HepG2 (cell line): ENCODE measurements around the gene MYO16. TPM values are rescaled to one million over a fixed set of nuclear protein-coding genes. Genes with fewer than 3 reads are reported as not detected.

Source experiments
- ATAC-seq: fragments of 200-7000 bp; cut with Tn5 transposase; 3 replicates; pipeline ENCODE4 v1.9.1; 2020; ENCODE audit warnings: mild to moderate bottlenecking, moderate library complexity
- BruUV-seq: library from RNA; stranded (reverse); fragments of 400-500 nt; replicated peaks from 2 replicates; lab custom pipeline; 2021; lab: Mats Ljungman, UMichigan
- CTCF ChIA-PET: fragments of 300-600 bp; formaldehyde crosslinking; extraction: SDS; loops from one replicate; lab custom pipeline; 2021; ENCODE audit warnings: low total read pairs, inconsistent platforms, low intra/inter-chr PET ratio; lab: Yijun Ruan, JAX
- POLR2A ChIA-PET: fragments of 350-600 bp; sonication (Branson Sonifier 250); formaldehyde crosslinking; loops from one replicate; lab custom pipeline; 2020; ENCODE audit warnings: antibody characterized with exemption, inconsistent platforms; lab: Yijun Ruan, JAX
- DNase-seq: peaks from one replicate; pipeline ENCODE4 v3.0.0-alpha.2; 2015; ENCODE audit warnings: low spot score
- FAIRE-seq: peaks from 3 replicates; lab custom pipeline; 2011; peaks lifted over from hg19 to GRCh38; lab: Jason Lieb, UNC
- H2AFZ ChIP-seq: one replicate; pipeline ENCODE4 v1.6.1; 2011; ENCODE audit warnings: low read length, inconsistent platforms
- H3K27ac ChIP-seq: fragments of 300-600 bp; 3 replicates; pipeline ENCODE4 v1.8.0; 2011; ENCODE audit warnings: mixed run types, mild to moderate bottlenecking, mixed read lengths, low read length, inconsistent platforms; ENCODE audit not compliant: insufficient read depth; ENCODE audit errors: extremely low read length
- H3K27me3 ChIP-seq, 2 experiments: fragments of 200-600 bp in 1 of 2; 2 replicates in 1 of 2; 3 replicates in 1 of 2; pipeline versions ENCODE4 v1.6.0 to v1.8.0; 2011; ENCODE audit warnings: low read length in 2 of 2, mild to moderate bottlenecking in 2 of 2, moderate library complexity in 2 of 2, inconsistent platforms in 1 of 2; ENCODE audit not compliant: insufficient read depth in 2 of 2, control insufficient read depth in 1 of 2
- H3K36me3 ChIP-seq, 2 experiments: fragments of 200-600 bp in 1 of 2; replicated peaks in 1 of 2; 2 replicates in 1 of 2; 3 replicates in 1 of 2; pipeline versions ENCODE4 v1.5.1 to v1.8.0; 2011; ENCODE audit warnings: low read length in 2 of 2, inconsistent platforms in 1 of 2; ENCODE audit not compliant: insufficient read depth in 2 of 2, control insufficient read depth in 1 of 2
- H3K4me1 ChIP-seq: 2 replicates; pipeline ENCODE4 v1.5.1; 2012; ENCODE audit warnings: low read length, inconsistent platforms; ENCODE audit not compliant: insufficient read depth
- H3K4me2 ChIP-seq: 2 replicates; pipeline ENCODE4 v1.6.0; 2011; ENCODE audit warnings: low read depth, low read length, inconsistent platforms
- H3K4me3 ChIP-seq, 3 experiments: fragments of 200-600 bp in 1 of 3; sonication (generic), shearing (Covaris generic) in 1 of 3; replicated peaks in 1 of 3; 2 replicates each; pipeline ENCODE4 v1.5.1; 2011 to 2016; ENCODE audit warnings: low read length in 3 of 3, inconsistent platforms in 2 of 3, low read depth in 2 of 3, mild to moderate bottlenecking in 2 of 3, control low read depth in 1 of 3, mixed read lengths in 1 of 3; ENCODE audit not compliant: insufficient read depth in 1 of 3
- H3K79me2 ChIP-seq: one replicate; pipeline ENCODE4 v1.6.1; 2011; ENCODE audit warnings: low read length, inconsistent platforms; ENCODE audit not compliant: insufficient read depth
- H3K9ac ChIP-seq: 2 replicates; pipeline ENCODE4 v1.6.0; 2011; ENCODE audit warnings: mild to moderate bottlenecking, low read depth, low read length, inconsistent platforms; ENCODE audit not compliant: insufficient read depth
- H3K9me3 ChIP-seq: 2 replicates; pipeline ENCODE4 v1.5.1; 2012; ENCODE audit warnings: mild to moderate bottlenecking, low read length
- H4K20me1 ChIP-seq: 2 replicates; pipeline ENCODE4 v1.6.0; 2011; ENCODE audit warnings: inconsistent platforms, mild to moderate bottlenecking, low read length, moderate library complexity; ENCODE audit not compliant: insufficient read depth
- ATF7-NPFF ChIP-seq: sonication (generic); formaldehyde crosslinking; IDR thresholded peaks from 2 replicates; pipeline ENCODE4 v1.8.1; 2023; ENCODE audit warnings: mild to moderate bottlenecking, low read depth, missing genetic modification reagents, moderate library complexity
- DMAP1 ChIP-seq: IDR thresholded peaks from 2 replicates; pipeline ENCODE4 v1.6.1; 2016
- GATAD1 ChIP-seq: IDR thresholded peaks from 2 replicates; pipeline ENCODE4 v1.6.1; 2016; ENCODE audit warnings: missing genetic modification reagents, missing compliant biosample characterization
- GTF3A ChIP-seq: sonication (generic); formaldehyde crosslinking; conservative IDR thresholded peaks from 2 replicates; pipeline ENCODE4 v1.4.0; 2020; ENCODE audit warnings: mild to moderate bottlenecking, missing genetic modification reagents
- HDAC1 ChIP-seq: sonication (generic); formaldehyde crosslinking; IDR thresholded peaks from 2 replicates; pipeline ENCODE4 v1.5.1; 2020; ENCODE audit warnings: mild to moderate bottlenecking, missing genetic modification reagents
- KAT7 ChIP-seq: IDR thresholded peaks from 2 replicates; pipeline ENCODE4 v1.6.1; 2018; ENCODE audit warnings: borderline replicate concordance, missing compliant biosample characterization
- NFRKB ChIP-seq: fragments of 450-650 bp; IDR thresholded peaks from 2 replicates; pipeline ENCODE4 v1.6.1; 2017
- NR1H2 ChIP-seq: sonication (generic); formaldehyde crosslinking; IDR thresholded peaks from 2 replicates; pipeline ENCODE4 v1.8.1; 2022; ENCODE audit warnings: low read depth, missing genetic modification reagents, borderline replicate concordance
- POLR2G ChIP-seq: fragments of 200-400 bp; formaldehyde crosslinking; IDR thresholded peaks from 2 replicates; pipeline ENCODE4 v1.6.1; 2018; ENCODE audit warnings: mild to moderate bottlenecking, low read depth, low read length, moderate library complexity
- SOX13 ChIP-seq, 3 experiments: fragments of 450-650 bp in 1 of 3; sonication (generic) in 1 of 3; formaldehyde crosslinking in 1 of 3; IDR thresholded peaks in 2 of 3; conservative IDR thresholded peaks in 1 of 3; 2 replicates each; pipeline versions ENCODE4 v1.5.0 to v1.6.1; 2016 to 2020; ENCODE audit warnings: antibody characterized with exemption in 1 of 3, mild to moderate bottlenecking in 1 of 3, missing compliant biosample characterization in 1 of 3, missing genetic modification reagents in 1 of 3, moderate library complexity in 1 of 3
- ZFP82 ChIP-seq: sonication (generic); formaldehyde crosslinking; IDR thresholded peaks from 2 replicates; pipeline ENCODE4 v1.5.1; 2020; ENCODE audit warnings: mild to moderate bottlenecking, missing genetic modification reagents, borderline replicate concordance
- ZNF124 ChIP-seq: sonication (generic); formaldehyde crosslinking; IDR thresholded peaks from 2 replicates; pipeline ENCODE4 v1.4.0; 2020; ENCODE audit warnings: missing genetic modification reagents
- ZNF557 ChIP-seq: sonication (generic); formaldehyde crosslinking; IDR thresholded peaks from 2 replicates; pipeline ENCODE4 v1.4.0; 2020; ENCODE audit warnings: missing genetic modification reagents
- ZNF879 ChIP-seq: sonication (generic); formaldehyde crosslinking; IDR thresholded peaks from 2 replicates; pipeline ENCODE4 v1.8.1; 2023; ENCODE audit warnings: missing genetic modification reagents
- ZSCAN21 ChIP-seq: sonication (generic); formaldehyde crosslinking; IDR thresholded peaks from 2 replicates; pipeline ENCODE4 v1.8.0; 2022; ENCODE audit warnings: mild to moderate bottlenecking, missing genetic modification reagents, moderate library complexity, borderline replicate concordance
- ZSCAN9 ChIP-seq: IDR thresholded peaks from 2 replicates; pipeline ENCODE4 v1.6.1; 2016; ENCODE audit warnings: borderline replicate concordance
- WGBS: methylation state at CpG from one replicate; pipeline ENCODE4 v1.1.6; 2017; ENCODE audit warnings: low lambda C conversion rate; 5-methylcytosine and 5-hydroxymethylcytosine counted together
- in situ Hi-C: cut with HindIII; loops from 2 replicates; pipeline ENCODE4 v1.10.0; 2017; ENCODE audit warnings: low pct_unique_long_range_greater_than_20kb; ENCODE audit not compliant: extremely low pct_ligation_motif_present
- intact Hi-C: fragments of 100-400 bp; cut with micrococcal nuclease; formaldehyde crosslinking; loops from one replicate; pipeline ENCODE4 v1.10.0; 2022; ENCODE audit not compliant: unreplicated experiment
- polyA plus RNA-seq, 8 experiments: library from polyadenylated mRNA; depleted of rRNA in 3 of 8; stranded (reverse) in 7 of 8; unstranded in 1 of 8; fragments of >200 nt; fragmentation: Illumina TruSeq in 4 of 8; extraction: Trizol in 4 of 8; gene quantifications; 2 replicates each; pipeline versions ENCODE4 v1.2.1 to v1.2.3, GENCODE V29; 2011 to 2016; ENCODE audit warnings: low read depth in 4 of 8, missing spikeins in 1 of 8, mixed read lengths in 1 of 8; ENCODE audit not compliant: insufficient read depth in 1 of 8
- total RNA-seq, 5 experiments: library from RNA; depleted of rRNA; stranded (reverse); fragments of >200 nt; fragmentation: Illumina TruSeq; extraction: Trizol; gene quantifications; 2 replicates each; pipeline ENCODE4 v1.2.3, GENCODE V29; 2016; ENCODE audit warnings: low read depth in 1 of 5
- TF ChIP-seq, protein P1 (sequence below): sonication (generic); formaldehyde crosslinking; IDR thresholded peaks from 2 replicates; pipeline ENCODE4 v1.5.0; 2020; ENCODE audit warnings: mild to moderate bottlenecking, missing genetic modification reagents
- TF ChIP-seq, protein P2 (sequence below): sonication (generic); formaldehyde crosslinking; IDR thresholded peaks from 2 replicates; pipeline ENCODE4 v1.8.1; 2023; ENCODE audit warnings: mild to moderate bottlenecking, moderate library complexity, missing genetic modification reagents
- TF ChIP-seq, protein P3 (sequence below): sonication (generic); formaldehyde crosslinking; IDR thresholded peaks from 2 replicates; pipeline ENCODE4 v1.8.1; 2023; ENCODE audit warnings: missing genetic modification reagents, mild to moderate bottlenecking, borderline replicate concordance

The MYO16 gene
- total and polyA plus RNA-seq, 2 of the 13 experiments (the other 11 are each of a cell fraction or from before 2014, with no cell fraction given) = not detected

DNA sequence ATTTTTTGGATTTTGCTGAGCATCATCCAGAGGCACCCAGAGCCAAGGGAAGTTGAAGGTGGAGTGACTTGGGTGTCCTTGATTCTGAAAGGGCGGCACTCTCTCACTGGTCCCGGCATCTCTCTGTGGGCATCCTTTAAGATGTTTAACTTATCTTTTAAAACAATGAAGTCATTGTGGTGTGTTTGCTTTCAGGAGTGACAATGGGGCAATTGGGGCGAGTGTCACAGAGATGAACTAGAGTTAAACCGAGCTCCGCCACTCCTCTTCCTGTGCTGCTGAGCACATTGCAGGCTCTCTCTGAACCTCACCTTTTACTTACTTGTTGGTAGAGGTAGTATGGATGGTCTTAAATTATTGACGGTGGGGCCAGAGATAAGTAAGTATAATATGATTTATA lies 295.7 kb downstream of the MYO16 start (continued):
- TF ChIP-seq DMAP1 (CRISPR knock-in tag) (no peak), NR1H2 (CRISPR knock-in tag) (no peak)

DNA sequence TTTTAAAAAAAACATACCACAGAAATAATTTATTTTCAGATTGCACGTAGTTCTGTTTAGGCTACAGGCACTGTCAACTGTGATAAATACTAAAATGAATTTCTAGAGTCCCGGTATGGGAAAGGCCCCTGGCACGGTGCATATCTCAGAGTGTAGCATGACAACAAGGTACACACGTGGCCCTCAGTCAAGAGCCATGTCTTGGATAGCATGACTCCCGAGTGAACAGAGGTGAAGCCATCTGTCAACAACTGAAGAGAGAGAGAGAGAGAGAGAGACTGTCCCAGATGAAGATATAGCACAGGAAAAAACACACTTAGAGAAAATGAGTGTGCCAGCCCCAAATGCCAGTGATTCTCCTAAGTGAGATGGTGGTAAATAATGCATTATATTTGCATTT lies 297.5 kb downstream of the MYO16 start:
- no peak overlapping the region for H3K4me3 ChIP-seq
- no peaks in the 10 kb centered on the region for H4K20me1 ChIP-seq
- BruUV-seq = no TSS peak
- POLR2A ChIA-PET = no interaction called here
- no peaks in the 10 kb centered on the region for H3K9me3 ChIP-seq
- H3K4me1 ChIP-seq = no peaks in the 10 kb centered on the region
- no peak for FAIRE-seq
- in situ Hi-C loops = no loop called here
- no peak for TF ChIP-seq HDAC1
- no peak for TF ChIP-seq ZFP82 (CRISPR knock-in tag)
- TF ChIP-seq ZSCAN21 (CRISPR knock-in tag) = no peak
- TF ChIP-seq NFRKB = no peak
- no peak for TF ChIP-seq KAT7 (CRISPR knock-in tag)
- TF ChIP-seq ATF7-NPFF (CRISPR knock-in tag) = no peak
- no peak for TF ChIP-seq ZSCAN9 (CRISPR knock-in tag)
- TF ChIP-seq, protein P1, sequence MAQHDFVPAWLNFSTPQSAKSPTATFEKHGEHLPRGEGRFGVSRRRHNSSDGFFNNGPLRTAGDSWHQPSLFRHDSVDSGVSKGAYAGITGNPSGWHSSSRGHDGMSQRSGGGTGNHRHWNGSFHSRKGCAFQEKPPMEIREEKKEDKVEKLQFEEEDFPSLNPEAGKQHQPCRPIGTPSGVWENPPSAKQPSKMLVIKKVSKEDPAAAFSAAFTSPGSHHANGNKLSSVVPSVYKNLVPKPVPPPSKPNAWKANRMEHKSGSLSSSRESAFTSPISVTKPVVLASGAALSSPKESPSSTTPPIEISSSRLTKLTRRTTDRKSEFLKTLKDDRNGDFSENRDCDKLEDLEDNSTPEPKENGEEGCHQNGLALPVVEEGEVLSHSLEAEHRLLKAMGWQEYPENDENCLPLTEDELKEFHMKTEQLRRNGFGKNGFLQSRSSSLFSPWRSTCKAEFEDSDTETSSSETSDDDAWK (CRISPR knock-in tag) = no peak
- no peak for TF ChIP-seq ZNF124 (CRISPR knock-in tag)
- TF ChIP-seq, protein P2, sequence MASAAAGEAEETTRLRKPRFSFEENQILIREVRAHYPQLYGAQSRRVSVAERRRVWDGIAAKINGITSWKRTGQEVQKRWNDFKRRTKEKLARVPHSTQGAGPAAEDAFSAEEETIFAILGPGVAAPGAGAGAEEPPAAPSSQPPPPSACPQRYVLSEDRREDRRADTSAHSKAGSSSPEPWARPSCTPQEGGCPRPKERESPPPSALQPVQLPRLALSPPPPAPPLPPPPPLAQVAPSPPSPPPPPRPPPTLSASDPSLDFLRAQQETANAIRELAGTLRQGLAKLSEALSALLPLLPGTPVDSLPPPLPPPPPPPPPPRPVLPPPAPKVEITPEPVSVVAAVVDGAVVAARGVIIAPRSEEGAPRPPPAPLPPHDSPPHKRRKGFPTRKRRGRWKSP = no peak
- TF ChIP-seq ZNF557 (CRISPR knock-in tag) = no peak
- TF ChIP-seq GTF3A (CRISPR knock-in tag) = no peak
- no peak for TF ChIP-seq ZNF879 (CRISPR knock-in tag)
- TF ChIP-seq GATAD1 (CRISPR knock-in tag) = no peak
- TF ChIP-seq, protein P3, sequence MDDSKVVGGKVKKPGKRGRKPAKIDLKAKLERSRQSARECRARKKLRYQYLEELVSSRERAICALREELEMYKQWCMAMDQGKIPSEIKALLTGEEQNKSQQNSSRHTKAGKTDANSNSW (CRISPR knock-in tag) = no peak
- TF ChIP-seq POLR2G = no peak
- TF ChIP-seq SOX13 (IDR thresholded peaks at IDR 0.05) = no peak
- no peak for TF ChIP-seq SOX13 (CRISPR knock-in tag; conservative IDR thresholded peaks at IDR 0.05 in 1 of 2, IDR thresholded peaks at IDR 0.05 in 1 of 2)
- TF ChIP-seq, all 625 proteins: peak for 0
- CTCF ChIA-PET = no interaction called here
- intact Hi-C loops = no loop called here
- DNase-seq (no peak), ATAC-seq (no peak)
- Histone ChIP-seq H3K79me2 (no peaks in the 10 kb centered on the region), H3K9ac (no peak overlapping the region), H2AFZ (no peak overlapping the region), H3K36me3 (no peaks in the 10 kb centered on the region), H3K27ac (no peak overlapping the region), H3K27me3 (no peaks in the 10 kb centered on the region; a peak in 1 of 5 replicates), H3K4me2 (no peak overlapping the region)
- WGBS = 4% methylated on average over 5 of the region's 5 CpGs
